K562 (cell line): Measurements from ENCODE around the gene AARSD1. TPM values are rescaled to one million over a fixed set of nuclear protein-coding genes. Genes with fewer than 3 reads are reported as not detected.

Experiments
- ATAC-seq: fragments of 200-7000 bp; cut with Tn5 transposase; 3 replicates; pipeline ENCODE4 v1.9.1; 2020; ENCODE audit warnings: moderate library complexity
- BruUV-seq: library from RNA; stranded (reverse); fragments of 400-500 nt; replicated peaks from 2 replicates; lab custom pipeline; 2021; lab: Mats Ljungman, UMichigan
- CTCF ChIA-PET: fragments of 300-600 bp; formaldehyde crosslinking; extraction: SDS; loops from one replicate; lab custom pipeline; 2021; ENCODE audit warnings: low intra/inter-chr PET ratio; lab: Yijun Ruan, JAX
- POLR2A ChIA-PET: fragments of 300-600, 350-650 bp; sonication (Branson Sonifier 250); formaldehyde crosslinking; extraction: SDS; loops from one replicate; lab custom pipeline; 2021; ENCODE audit warnings: antibody characterized with exemption, inconsistent platforms; lab: Yijun Ruan, JAX
- DNase-seq, 4 experiments: peaks; one replicate each; pipeline versions ENCODE4 v3.0.0 to v3.0.0-alpha.2; 2011 to 2018; ENCODE audit warnings: low spot score in 3 of 4, mixed read lengths in 3 of 4; ENCODE audit errors: extremely low read depth in 1 of 4
- FAIRE-seq: peaks from 2 replicates; lab custom pipeline; 2011; peaks lifted over from hg19 to GRCh38; lab: Jason Lieb, UNC
- H2AFZ ChIP-seq: 2 replicates; pipeline ENCODE4 v1.6.0; 2011; ENCODE audit warnings: low read depth, low read length, control low read depth, inconsistent platforms
- H3K27ac ChIP-seq: fragments of 200-600 bp; 3 replicates; pipeline ENCODE4 v1.8.0; 2011; ENCODE audit warnings: low read depth, mild to moderate bottlenecking, control low read depth, inconsistent platforms, low read length, moderate library complexity, mixed read lengths; ENCODE audit errors: extremely low read depth
- H3K27me3 ChIP-seq, 2 experiments: fragments of 300-600 bp in 1 of 2; 2 replicates in 1 of 2; 3 replicates in 1 of 2; pipeline versions ENCODE4 v1.6.0 to v1.8.0; 2011; ENCODE audit warnings: inconsistent platforms in 2 of 2, low read length in 2 of 2, mild to moderate bottlenecking in 1 of 2, mixed read lengths in 1 of 2, moderate library complexity in 1 of 2; ENCODE audit not compliant: control insufficient read depth in 2 of 2, insufficient read depth in 2 of 2
- H3K36me3 ChIP-seq: fragments of 300-600 bp; 3 replicates; pipeline ENCODE4 v1.8.0; 2011; ENCODE audit warnings: mild to moderate bottlenecking, low read length, inconsistent platforms; ENCODE audit not compliant: control insufficient read depth, insufficient read depth
- H3K4me1 ChIP-seq, 2 experiments: fragments of 200-600 bp in 1 of 2; replicated peaks in 1 of 2; 2 replicates in 1 of 2; 3 replicates in 1 of 2; pipeline versions ENCODE4 v1.5.1 to v1.8.0; 2011; ENCODE audit warnings: inconsistent platforms in 2 of 2, low read length in 2 of 2, mild to moderate bottlenecking in 1 of 2, mixed read lengths in 1 of 2, moderate library complexity in 1 of 2; ENCODE audit not compliant: control insufficient read depth in 2 of 2, insufficient read depth in 2 of 2
- H3K4me2 ChIP-seq: 2 replicates; pipeline ENCODE4 v1.6.1; 2011; ENCODE audit warnings: low read length, control low read depth, inconsistent platforms, mixed read lengths; ENCODE audit not compliant: insufficient read depth
- H3K4me3 ChIP-seq: fragments of 200-600 bp; sonication (generic), shearing (Covaris generic); 2 replicates; pipeline ENCODE4 v1.5.1; 2016; ENCODE audit warnings: control low read depth, inconsistent platforms
- H3K79me2 ChIP-seq: fragments of 200-600 bp; 3 replicates; pipeline ENCODE4 v1.8.0; 2011; ENCODE audit warnings: low read length, inconsistent platforms; ENCODE audit not compliant: control insufficient read depth, insufficient read depth
- H3K9ac ChIP-seq, 2 experiments: 2 replicates each; pipeline versions ENCODE4 v1.6.0 to v1.6.1; 2011; ENCODE audit warnings: low read depth in 2 of 2, low read length in 2 of 2, control low read depth in 1 of 2, inconsistent platforms in 1 of 2, mild to moderate bottlenecking in 1 of 2, mixed read lengths in 1 of 2; ENCODE audit not compliant: insufficient read depth in 1 of 2
- H3K9me1 ChIP-seq: one replicate; pipeline ENCODE4 v1.6.0; 2011; ENCODE audit warnings: inconsistent platforms, mild to moderate bottlenecking, low read length, moderate library complexity; ENCODE audit not compliant: control insufficient read depth, insufficient read depth
- H3K9me3 ChIP-seq: replicated peaks from 2 replicates; pipeline ENCODE4 v1.5.1; 2011; ENCODE audit warnings: low read depth, low read length, inconsistent platforms; ENCODE audit not compliant: control insufficient read depth, insufficient read depth
- H4K20me1 ChIP-seq: replicated peaks from 2 replicates; pipeline ENCODE4 v1.6.1; 2011; ENCODE audit warnings: low read length, inconsistent platforms, mixed read lengths; ENCODE audit not compliant: control insufficient read depth, insufficient read depth
- CBFA2T2 ChIP-seq: fragments of 450-650 bp; conservative IDR thresholded peaks from 2 replicates; pipeline ENCODE4 v1.6.1; 2017; ENCODE audit warnings: mild to moderate bottlenecking
- CREBBP ChIP-seq: IDR thresholded peaks from one replicate; pipeline ENCODE4 v1.6.1; 2012; ENCODE audit warnings: low read depth, mild to moderate bottlenecking, control low read depth, inconsistent platforms, low read length
- FUS ChIP-seq: fragments of 200-400 bp; formaldehyde crosslinking; optimal IDR thresholded peaks from 2 replicates; pipeline ENCODE3; 2017; ENCODE audit warnings: low read depth, low read length
- HDAC3 ChIP-seq: fragments of 450-650 bp; IDR thresholded peaks from 2 replicates; pipeline ENCODE4 v1.6.1; 2018; ENCODE audit warnings: borderline replicate concordance, mild to moderate bottlenecking, moderate library complexity; ENCODE audit not compliant: partially characterized antibody
- HDAC8 ChIP-seq: fragments of 450-650 bp; IDR thresholded peaks from 2 replicates; pipeline ENCODE4 v1.6.1; 2016; ENCODE audit warnings: mild to moderate bottlenecking, missing genetic modification characterization, moderate library complexity, missing compliant biosample characterization
- MCM2 ChIP-seq: fragments of 450-650 bp; IDR thresholded peaks from 2 replicates; pipeline ENCODE4 v1.6.1; 2017; ENCODE audit warnings: low read depth, mild to moderate bottlenecking
- NCOA6 ChIP-seq: fragments of 450-650 bp; IDR thresholded peaks from 2 replicates; pipeline ENCODE4 v1.6.1; 2017; ENCODE audit warnings: mild to moderate bottlenecking
- PHF20 ChIP-seq: fragments of 450-650 bp; IDR thresholded peaks from 2 replicates; pipeline ENCODE4 v1.6.1; 2018; ENCODE audit not compliant: partially characterized antibody
- WGBS: fragments of 100-300 bp; shearing (Covaris generic); methylation state at CpG from one replicate; pipeline ENCODE4 v1.1.6; 2016; ENCODE audit warnings: low coverage, mixed read lengths; ENCODE audit not compliant: insufficient coverage; ENCODE audit errors: missing lambda C conversion rate; 5-methylcytosine and 5-hydroxymethylcytosine counted together
- in situ Hi-C: fragments of 300-500 bp; cut with MboI; formaldehyde crosslinking; loops from 4 replicates; pipeline ENCODE4 v1.15.0; 2018; ENCODE audit warnings: inconsistent platforms, mixed read lengths
- intact Hi-C: fragments of 100-400 bp; cut with micrococcal nuclease; formaldehyde crosslinking; loops from 2 replicates; pipeline ENCODE4 v1.14.2; 2022
- polyA plus RNA-seq, 8 experiments: library from polyadenylated mRNA; depleted of rRNA in 4 of 8; stranded (reverse) in 5 of 8; unstranded in 3 of 8; fragments of >200 nt; fragmentation: Nextera tagmentation in 2 of 8; fragmentation: Illumina TruSeq in 1 of 8; extraction: Ambion mirVana in 2 of 8; extraction: Trizol in 1 of 8; gene quantifications; 2 replicates each; pipeline versions ENCODE4 v1.2.1 to v1.2.3, GENCODE V29; 2011 to 2014; ENCODE audit warnings: inconsistent platforms in 1 of 8, missing spikeins in 1 of 8
- total RNA-seq, 7 experiments: library from RNA; depleted of rRNA in 6 of 7; stranded (reverse); fragments of >200 nt in 6 of 7; fragmentation: Illumina TruSeq in 2 of 7; extraction: Trizol in 2 of 7; gene quantifications; 2 replicates each; pipeline versions ENCODE4 v1.2.1 to v1.2.3, GENCODE V29; 2011 to 2021; ENCODE audit warnings: low replicate concordance in 1 of 7
- TF ChIP-seq, protein P1 (sequence below): sonication (generic); IDR thresholded peaks from 2 replicates; pipeline ENCODE4 v1.6.1; 2016

The AARSD1 gene
- total and polyA plus RNA-seq, 9 of the 15 experiments (the other 6 are each of a cell fraction or from before 2014, with no cell fraction given): 51.7 to 98.5 (median 68.6) TPM

DNA sequence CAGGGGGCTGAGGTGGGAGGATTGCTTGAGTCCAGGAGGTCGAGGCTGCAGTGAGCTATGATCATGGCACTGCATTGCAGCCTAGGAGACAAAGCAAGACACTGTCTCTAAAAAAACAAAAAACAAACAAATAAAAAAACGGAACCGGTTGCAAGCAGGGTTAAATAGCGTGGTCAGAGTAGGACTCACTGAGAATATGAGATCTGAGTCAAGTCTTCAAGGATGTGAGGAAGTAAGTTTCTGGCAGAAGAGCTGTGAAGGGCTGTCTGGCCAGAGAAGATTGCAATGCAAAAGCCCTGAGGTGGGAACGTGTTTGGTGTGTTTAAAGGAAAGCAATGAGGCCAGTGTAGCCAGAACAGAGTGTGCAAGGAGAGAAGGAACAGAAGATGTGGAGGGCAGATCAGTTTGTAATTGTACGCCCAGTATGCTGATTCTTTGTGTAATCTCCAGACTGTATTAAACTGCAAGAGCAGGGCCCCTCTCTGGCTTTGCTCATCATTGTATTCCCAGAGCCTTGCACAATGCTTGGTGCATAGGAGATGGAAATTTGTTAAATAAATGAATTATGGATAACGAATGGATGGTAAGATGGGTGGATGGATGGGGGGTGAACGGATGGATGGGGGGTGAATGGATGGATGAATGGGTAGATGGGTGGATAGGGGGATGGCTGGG lies 57.3 kb downstream of the AARSD1 start:
- Histone ChIP-seq H4K20me1 (no peaks in the 10 kb centered on the region), H3K36me3 (no peaks in the 10 kb centered on the region), H3K79me2 (no peaks in the 10 kb centered on the region), H3K4me1 (no peaks in the 10 kb centered on the region), H3K27me3 (peaks cover 50 to 54% of the 10 kb centered on the region in 2 experiments), H3K9me1 (no peaks in the 10 kb centered on the region), H3K4me2 (no peak overlapping the region), H3K27ac (no peak overlapping the region; the same call in 2 of the 3 replicates), H3K9me3 (no peaks in the 10 kb centered on the region), H3K4me3 (no peak overlapping the region), H2AFZ (no peak overlapping the region), H3K9ac (no peak overlapping the region)
- ATAC-seq: peak; percentile 36; the same call in 1 of the 3 replicates
- TF ChIP-seq HDAC3: no peak
- no peak for TF ChIP-seq MCM2
- no peak for TF ChIP-seq CREBBP
- no peak for TF ChIP-seq NCOA6
- TF ChIP-seq PHF20: no peak
- no peak for TF ChIP-seq FUS
- TF ChIP-seq, protein P1, sequence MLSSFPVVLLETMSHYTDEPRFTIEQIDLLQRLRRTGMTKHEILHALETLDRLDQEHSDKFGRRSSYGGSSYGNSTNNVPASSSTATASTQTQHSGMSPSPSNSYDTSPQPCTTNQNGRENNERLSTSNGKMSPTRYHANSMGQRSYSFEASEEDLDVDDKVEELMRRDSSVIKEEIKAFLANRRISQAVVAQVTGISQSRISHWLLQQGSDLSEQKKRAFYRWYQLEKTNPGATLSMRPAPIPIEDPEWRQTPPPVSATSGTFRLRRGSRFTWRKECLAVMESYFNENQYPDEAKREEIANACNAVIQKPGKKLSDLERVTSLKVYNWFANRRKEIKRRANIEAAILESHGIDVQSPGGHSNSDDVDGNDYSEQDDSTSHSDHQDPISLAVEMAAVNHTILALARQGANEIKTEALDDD: no peak
- no peak for TF ChIP-seq CBFA2T2
- TF ChIP-seq HDAC8 (tag): no peak
- in situ Hi-C loops (no loop called here), intact Hi-C loops (no loop called here)
- no peak for FAIRE-seq
- DNase-seq: no peak
- ChIA-PET CTCF (no interaction called here), POLR2A (interaction anchor here (0.7 to 0.9 kb wide), 3 partner anchors 14 to 27 kb away, joined by 3 to 5 read pairs (median 3); no protein-coding TSS in a partner anchor)
- BruUV-seq: no TSS peak
- 2% methylated on average over 8 of the region's 8 CpGs for WGBS
